HG02840 (cell line): Measurements from ENCODE around the gene CAP1.
"Not testable (repeated sequence)": the region's sequence is repeated elsewhere in the genome, so short reads cannot be mapped to it uniquely, and the experiment has no call there.

ENCODE experiments used
- ATAC-seq: cut with Tn5 transposase; IDR thresholded peaks from one replicate; pipeline ENCODE4 v1.9.1; 2021; ENCODE audit warnings: mild to moderate bottlenecking, moderate library complexity, moderate number of reproducible peaks; ENCODE audit not compliant: unreplicated experiment, low FRiP score

CAP1 gene

GRCh38 chr1:40057310-40058030 is 16.9 kb downstream of the CAP1 start:
- ATAC-seq, result no peak

- no peak for ATAC-seq
Observed at GRCh38 chr1:40058097-40058452, 17.5 kb downstream of the CAP1 start.

GRCh38 chr1:40058453-40059337 is 18.2 kb downstream of the CAP1 start:
- ATAC-seq, result no peak

DNA sequence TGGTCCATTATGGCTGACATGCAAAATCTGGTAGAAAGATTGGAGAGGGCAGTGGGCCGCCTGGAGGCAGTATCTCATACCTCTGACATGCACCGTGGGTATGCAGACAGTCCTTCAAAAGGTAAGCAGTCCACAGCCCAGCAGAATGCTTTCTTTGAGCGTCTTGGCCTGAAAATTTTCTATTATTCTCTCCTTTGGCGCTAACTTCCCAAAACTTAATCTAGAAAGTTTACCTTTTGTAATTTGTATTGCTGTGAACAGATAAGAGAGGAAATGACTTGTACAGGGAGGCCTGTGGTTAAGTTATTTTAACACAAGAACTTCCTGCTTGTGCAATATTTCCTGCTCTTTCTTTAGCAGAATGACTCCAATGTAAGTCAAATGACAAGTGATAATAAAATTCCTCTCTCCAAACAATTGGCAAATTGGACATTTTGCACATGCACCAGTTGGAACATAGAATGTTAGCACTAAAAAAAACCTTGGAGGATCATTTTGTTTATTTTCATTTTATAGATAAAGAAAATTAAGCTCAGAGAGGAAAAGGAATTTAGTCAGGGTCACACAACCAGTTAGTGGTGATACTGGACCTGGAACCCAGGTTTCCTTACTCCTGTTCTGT is 18.9 kb downstream of the CAP1 start:
- no peak for ATAC-seq

GRCh38 chr1:40059960-40060750 is 19.6 kb downstream of the CAP1 start:
- no peak for ATAC-seq

GRCh38 chr1:40064797-40065499 is 24.4 kb downstream of the CAP1 start:
- peak; percentile 76 for ATAC-seq

DNA sequence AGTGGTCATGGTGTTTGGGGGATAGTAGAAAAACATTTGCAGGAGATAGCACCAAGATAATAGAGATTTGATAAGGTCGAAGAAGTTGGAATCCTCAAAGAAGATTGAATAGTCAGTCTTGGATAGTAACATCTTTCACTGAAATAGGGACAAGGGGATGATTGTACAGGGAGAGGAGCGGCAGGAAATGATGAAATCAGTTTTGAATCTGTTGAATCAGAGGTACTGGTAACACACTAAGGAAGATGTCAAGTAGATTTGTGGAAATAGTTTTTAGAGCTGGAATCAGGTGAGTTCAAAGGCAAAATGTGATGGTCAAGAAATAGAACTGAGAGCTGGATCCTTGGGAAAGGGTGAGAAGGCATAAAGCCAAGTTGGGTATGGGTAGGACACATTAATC is 26.5 kb downstream of the CAP1 start:
- ATAC-seq, result no peak

- ATAC-seq, result no peak
Observed at GRCh38 chr1:40067851-40068250, 27.3 kb downstream of the CAP1 start.

GRCh38 chr1:40072142-40072541 is 31.6 kb downstream of the CAP1 start:
- ATAC-seq, result no peak

DNA sequence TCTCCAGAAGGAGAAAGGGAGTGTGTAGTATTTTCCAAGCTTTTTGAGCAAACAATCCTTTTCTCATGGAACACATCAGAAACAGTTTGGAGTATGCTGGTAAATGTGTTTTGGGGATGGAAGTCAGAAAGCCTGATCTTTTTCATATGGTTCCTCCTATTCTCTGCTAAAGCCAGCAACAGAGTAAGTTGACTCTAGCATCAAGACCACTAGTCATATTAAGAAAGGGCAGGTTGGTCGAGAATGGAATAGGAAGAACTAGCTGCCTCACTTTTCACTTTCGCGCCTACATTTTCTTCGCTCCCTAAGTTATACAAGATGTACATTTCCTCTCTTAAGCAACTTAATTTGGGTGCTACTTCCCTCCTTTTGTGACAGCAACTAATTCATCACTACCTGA is 32.5 kb downstream of the CAP1 start:
- no peak for ATAC-seq

DNA sequence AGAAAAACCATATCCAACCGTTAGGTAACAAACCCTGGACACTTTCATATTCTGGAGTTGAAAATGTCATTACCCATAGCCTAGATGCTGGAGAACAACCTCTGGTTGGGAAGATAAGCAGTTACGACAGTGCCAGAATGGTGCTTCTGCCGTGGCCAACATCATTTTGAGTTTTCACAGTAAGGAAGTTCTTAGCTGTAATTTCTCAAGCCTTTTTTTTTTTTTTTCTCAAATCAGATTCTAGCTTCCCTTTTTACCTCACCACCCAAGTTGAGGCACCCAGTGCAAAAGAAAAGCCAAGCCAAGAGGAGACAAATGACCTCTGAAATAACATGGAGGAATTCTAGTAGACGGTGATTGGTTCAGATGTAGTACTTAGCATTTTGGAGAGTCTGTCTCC is 34.7 kb downstream of the CAP1 start:
- no peak for ATAC-seq

GRCh38 chr1:40076895-40077312 is 36.4 kb downstream of the CAP1 start:
- ATAC-seq, result no peak

DNA sequence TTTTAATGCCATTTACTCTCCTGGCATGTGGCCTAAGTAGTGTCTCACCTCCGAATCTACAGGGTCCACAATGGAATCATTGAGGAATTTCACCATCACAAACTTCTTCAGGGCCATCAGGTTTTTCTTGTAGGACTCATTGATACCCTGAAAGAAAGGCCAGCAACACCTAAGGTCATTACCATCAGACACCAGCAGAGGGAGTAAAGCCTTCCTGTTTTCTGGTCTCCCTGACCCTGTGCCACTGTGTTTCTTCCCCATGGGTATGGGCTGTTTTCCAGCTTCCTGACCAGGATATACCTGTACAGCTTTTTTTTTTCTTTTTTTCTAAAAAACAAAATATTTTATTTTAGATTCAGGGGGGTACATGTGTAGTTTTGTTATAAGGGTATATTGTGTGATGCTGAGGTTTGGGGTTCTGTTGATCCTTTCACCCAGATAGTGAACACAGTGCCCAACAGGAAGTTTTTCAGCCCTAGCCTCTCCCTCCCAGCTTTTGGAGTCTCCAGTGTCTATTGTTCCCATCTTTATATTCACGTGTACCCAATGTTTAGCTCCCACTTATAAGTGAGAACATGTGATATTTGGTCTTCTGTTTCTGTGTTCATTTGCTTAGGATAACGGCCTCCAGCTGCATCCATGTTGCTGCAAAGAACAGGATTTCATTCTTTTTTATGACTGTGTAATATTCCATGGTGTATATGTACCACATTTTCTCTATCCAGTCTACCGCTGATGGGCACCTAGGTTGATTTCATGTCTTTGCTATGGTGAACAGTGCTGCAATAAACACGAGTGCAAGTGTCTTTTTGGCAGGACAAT is 38.2 kb downstream of the CAP1 start:
- no peak for ATAC-seq

GRCh38 chr1:40079774-40080400 is 39.4 kb downstream of the CAP1 start:
- ATAC-seq, result no peak

GRCh38 chr1:40081871-40082270 is 41.3 kb downstream of the CAP1 start:
- no peak for ATAC-seq

GRCh38 chr1:40084750-40085149 is 44.2 kb downstream of the CAP1 start:
- ATAC-seq, result not testable (repeated sequence)

DNA sequence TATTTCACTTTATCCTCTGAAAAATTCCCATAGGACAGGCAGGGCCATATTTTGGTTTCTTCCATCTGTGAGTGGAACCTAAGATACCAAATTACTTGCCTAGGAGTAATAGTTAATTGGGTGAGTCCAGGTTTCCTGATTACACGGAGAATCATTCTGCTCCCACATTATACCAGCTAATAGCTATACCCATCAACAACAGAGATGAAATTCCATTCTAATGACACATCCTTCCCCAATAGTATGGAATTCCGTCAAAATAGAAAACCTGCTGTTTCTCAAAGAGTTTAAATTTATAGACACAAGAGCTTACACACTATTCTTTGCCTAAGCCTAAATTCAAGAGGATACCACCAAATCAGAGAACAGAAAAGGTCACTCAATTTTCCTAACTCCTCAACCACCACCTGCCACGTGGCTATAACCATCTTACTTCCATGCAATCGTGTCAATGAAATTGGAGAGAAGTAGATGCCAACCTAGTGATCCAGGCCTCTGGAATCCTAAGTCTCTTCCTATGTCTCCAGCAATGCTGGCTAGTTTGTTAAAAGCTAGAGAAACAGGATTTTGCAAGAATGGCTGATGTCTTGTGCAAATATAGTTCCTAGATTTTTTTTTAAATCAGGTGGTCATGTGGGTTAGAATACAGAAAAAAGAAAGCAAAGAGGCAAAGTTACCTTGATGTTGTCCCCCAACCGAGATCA is 50.3 kb downstream of the CAP1 start:
- ATAC-seq, result no peak

DNA sequence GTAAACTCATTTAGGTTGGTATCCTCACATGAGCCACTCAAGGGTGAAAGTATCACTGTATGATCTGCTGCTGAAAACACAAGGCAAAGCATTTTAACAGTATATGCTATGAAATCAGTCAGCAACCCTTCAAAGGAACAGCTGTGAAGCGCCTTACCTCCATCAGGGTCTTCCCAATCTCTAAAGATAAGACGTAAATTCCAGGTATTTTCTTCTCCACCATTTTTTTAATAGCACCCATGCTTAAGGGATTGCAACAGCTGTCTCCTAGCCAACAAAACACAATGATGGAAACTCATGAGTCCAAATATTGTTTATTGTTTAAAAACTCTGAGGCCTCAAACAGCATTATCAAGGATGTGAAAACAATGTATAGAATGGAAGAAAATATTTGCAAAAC is 51.7 kb downstream of the CAP1 start:
- ATAC-seq, result no peak
